Lower leg skin (tissue), 3 donors: ENCODE results near the gene CNTRL.

ENCODE experiments used
- POLR2A ChIP-seq, 2 donors: fragments of 450-650 bp; IDR thresholded peaks; one replicate each; pipeline ENCODE4 v1.6.1; 2016 to 2017; ENCODE audit warnings: antibody characterized with exemption in 2 of 2, mild to moderate bottlenecking in 1 of 2, moderate library complexity in 1 of 2
- TF ChIP-seq, protein P1 (sequence below), 3 donors: fragments of 450-650 bp; IDR thresholded peaks; one replicate each; pipeline ENCODE4 v1.5.1; 2016; ENCODE audit warnings: antibody characterized with exemption in 3 of 3, mild to moderate bottlenecking in 3 of 3, moderate library complexity in 2 of 3

DNA sequence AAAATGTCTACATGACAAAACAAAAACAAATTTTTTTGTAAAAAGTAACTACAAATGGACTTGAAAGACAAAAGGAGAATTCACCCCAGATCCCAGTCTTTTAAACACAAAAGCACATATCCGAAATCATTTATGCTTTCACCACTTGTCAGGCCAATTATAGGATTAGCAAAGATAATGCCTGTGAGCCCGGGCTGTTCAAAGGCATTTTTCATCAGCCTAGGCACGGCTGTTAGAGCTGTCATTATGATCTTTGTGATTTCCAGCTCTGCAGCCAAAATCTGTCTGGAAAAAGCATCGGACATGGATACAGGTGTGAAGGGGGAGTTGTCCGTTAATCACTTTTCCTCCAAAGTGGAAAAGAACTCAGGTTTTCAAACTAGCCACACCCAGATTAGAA, 150.5 kb downstream of the CNTRL start:
- no peak for TF ChIP-seq POLR2A (IDR thresholded peaks at IDR 0.05)
- TF ChIP-seq, protein P1, sequence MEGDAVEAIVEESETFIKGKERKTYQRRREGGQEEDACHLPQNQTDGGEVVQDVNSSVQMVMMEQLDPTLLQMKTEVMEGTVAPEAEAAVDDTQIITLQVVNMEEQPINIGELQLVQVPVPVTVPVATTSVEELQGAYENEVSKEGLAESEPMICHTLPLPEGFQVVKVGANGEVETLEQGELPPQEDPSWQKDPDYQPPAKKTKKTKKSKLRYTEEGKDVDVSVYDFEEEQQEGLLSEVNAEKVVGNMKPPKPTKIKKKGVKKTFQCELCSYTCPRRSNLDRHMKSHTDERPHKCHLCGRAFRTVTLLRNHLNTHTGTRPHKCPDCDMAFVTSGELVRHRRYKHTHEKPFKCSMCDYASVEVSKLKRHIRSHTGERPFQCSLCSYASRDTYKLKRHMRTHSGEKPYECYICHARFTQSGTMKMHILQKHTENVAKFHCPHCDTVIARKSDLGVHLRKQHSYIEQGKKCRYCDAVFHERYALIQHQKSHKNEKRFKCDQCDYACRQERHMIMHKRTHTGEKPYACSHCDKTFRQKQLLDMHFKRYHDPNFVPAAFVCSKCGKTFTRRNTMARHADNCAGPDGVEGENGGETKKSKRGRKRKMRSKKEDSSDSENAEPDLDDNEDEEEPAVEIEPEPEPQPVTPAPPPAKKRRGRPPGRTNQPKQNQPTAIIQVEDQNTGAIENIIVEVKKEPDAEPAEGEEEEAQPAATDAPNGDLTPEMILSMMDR (IDR thresholded peaks at IDR 0.05): no peak
